ENCODE results near the gene CIITA.
"Not testable (repeated sequence)": the region's sequence is repeated elsewhere in the genome, so short reads cannot be mapped to it uniquely, and the experiment has no call there.

Gene CIITA

GRCh38 chr16:10947211-10947787 lies 70.3 kb downstream of the CIITA start:
- FAIRE-seq, result no peak
- DNase-seq (ENCODE audit: insufficient read length, low spot score), result no peak

GRCh38 chr16:10949424-10949970 lies 72.5 kb downstream of the CIITA start:
- peak; percentile 88 for FAIRE-seq

GRCh38 chr16:10950393-10950792 lies 73.4 kb downstream of the CIITA start:
- FAIRE-seq, result no peak
- no peak for DNase-seq (ENCODE audit: insufficient read length, low spot score)

More at GRCh38 chr16:10949424-10949970, 72.5 kb downstream of the CIITA start:
- peak; percentile 51 for DNase-seq (ENCODE audit: insufficient read length, low spot score)

GRCh38 chr16:10951026-10951425 lies 74.0 kb downstream of the CIITA start:
- DNase-seq (ENCODE audit: insufficient read length, low spot score) (no peak), FAIRE-seq (no peak)

GRCh38 chr16:10954903-10955302 lies 77.9 kb downstream of the CIITA start:
- no peak for DNase-seq (ENCODE audit: insufficient read length, low spot score)
- FAIRE-seq, result no peak

- no peak for DNase-seq (ENCODE audit: insufficient read length, low spot score)
- no peak for FAIRE-seq
Measured at GRCh38 chr16:10957771-10958482, 80.9 kb downstream of the CIITA start.

- FAIRE-seq (no peak), DNase-seq (ENCODE audit: insufficient read length, low spot score) (no peak)
Measured at GRCh38 chr16:10959161-10959560, 82.2 kb downstream of the CIITA start.

- DNase-seq (ENCODE audit: insufficient read length, low spot score) (no peak), FAIRE-seq (no peak)
Measured at GRCh38 chr16:10961231-10961630, 84.2 kb downstream of the CIITA start.

- FAIRE-seq, result peak; percentile 93
- peak; percentile 54 for DNase-seq (ENCODE audit: insufficient read length, low spot score)
Measured at GRCh38 chr16:10964039-10964890, 87.3 kb downstream of the CIITA start.

- peak; percentile 79 for FAIRE-seq
- no peak for DNase-seq (ENCODE audit: insufficient read length, low spot score)
Measured at GRCh38 chr16:10964891-10965326, 87.9 kb downstream of the CIITA start.

- FAIRE-seq (peak; percentile 89), DNase-seq (ENCODE audit: insufficient read length, low spot score) (peak; percentile 56)
Measured at GRCh38 chr16:10965440-10966061, 88.5 kb downstream of the CIITA start.

GRCh38 chr16:10966129-10966528 lies 89.1 kb downstream of the CIITA start:
- FAIRE-seq, result peak; percentile 14
- no peak for DNase-seq (ENCODE audit: insufficient read length, low spot score)

GRCh38 chr16:10966559-10966958 lies 89.6 kb downstream of the CIITA start:
- not testable (repeated sequence) for DNase-seq (ENCODE audit: insufficient read length, low spot score); FAIRE-seq

GRCh38 chr16:10967986-10968385 lies 91.0 kb downstream of the CIITA start:
- FAIRE-seq (no peak), DNase-seq (ENCODE audit: insufficient read length, low spot score) (no peak)

GRCh38 chr16:10968498-10968897 lies 91.5 kb downstream of the CIITA start:
- DNase-seq (ENCODE audit: insufficient read length, low spot score), result no peak
- no peak for FAIRE-seq

- no peak for DNase-seq (ENCODE audit: insufficient read length, low spot score)
- no peak for FAIRE-seq
Measured at GRCh38 chr16:10969615-10970014, 92.6 kb downstream of the CIITA start.

- FAIRE-seq, result no peak
- no peak for DNase-seq (ENCODE audit: insufficient read length, low spot score)
Measured at GRCh38 chr16:10970065-10970464, 93.1 kb downstream of the CIITA start.

- no peak for DNase-seq (ENCODE audit: insufficient read length, low spot score)
- peak; percentile 78 for FAIRE-seq
Measured at GRCh38 chr16:10971560-10971961, 94.6 kb downstream of the CIITA start.

- FAIRE-seq (no peak), DNase-seq (ENCODE audit: insufficient read length, low spot score) (no peak)
Measured at GRCh38 chr16:10972108-10972818, 95.3 kb downstream of the CIITA start.

GRCh38 chr16:10972819-10973464 lies 95.9 kb downstream of the CIITA start:
- no peak for FAIRE-seq
- no peak for DNase-seq (ENCODE audit: insufficient read length, low spot score)
